ENCODE measurements around the gene EEFSEC. TPM values are rescaled to one million over a fixed set of nuclear protein-coding genes. Genes with fewer than 3 reads are reported as not detected.

Gene EEFSEC
- total RNA-seq, 1 donor from 2014 or later, result 0.92 TPM

GRCh38 chr3:128276577-128277183 is 123.4 kb downstream of the EEFSEC start:
- Histone ChIP-seq H4K20me1 (ENCODE audit: low read depth) (no peaks in the 10 kb centered on the region), H3K9ac (no peak overlapping the region), H3K4me1 (peaks cover 40% of the 10 kb centered on the region), H3K36me3 (no peaks in the 10 kb centered on the region), H3K9me3 (ENCODE audit: low read depth) (no peaks in the 10 kb centered on the region), H3K4me3 (no peak overlapping the region), H3K27ac (no peak overlapping the region), H3K27me3 (peaks cover 3% of the 10 kb centered on the region), H2AFZ (replicated peaks) (no peak overlapping the region), H3K4me2 (no peak overlapping the region), H3F3A (ENCODE audit: low read depth) (peaks cover 20% of the 10 kb centered on the region), H3K79me2 (ENCODE audit: low read depth) (no peaks in the 10 kb centered on the region)
- peaks cover 51% of the 10 kb centered on the region for H3K4me1 Mint-ChIP-seq
- no peak overlapping the region for H3K27ac Mint-ChIP-seq
- TF ChIP-seq EZH2phosphoT487 (IDR thresholded peaks at IDR 0.05), result no peak
- no peak for TF ChIP-seq EZH2 (IDR thresholded peaks at IDR 0.05)
- no peaks in the 10 kb centered on the region for H3K36me3 Mint-ChIP-seq
- no peak overlapping the region for H3K4me3 Mint-ChIP-seq
- DNase-seq (ENCODE audit: low spot score), result no peak
- H3K27me3 Mint-ChIP-seq (ENCODE audit: insufficient read depth, low read depth), result peaks cover 2% of the 10 kb centered on the region
- no peaks in the 10 kb centered on the region for H3K9me3 Mint-ChIP-seq

- DNase-seq (ENCODE audit: low spot score), result no peak
- no peaks in the 10 kb centered on the region for H3K36me3 ChIP-seq
- Mint-ChIP-seq H3K9me3 (no peaks in the 10 kb centered on the region), H3K27ac (no peak overlapping the region), H3K27me3 (ENCODE audit: insufficient read depth, low read depth) (peaks cover 2% of the 10 kb centered on the region), H3K4me3 (no peak overlapping the region), H3K36me3 (no peaks in the 10 kb centered on the region), H3K4me1 (peaks cover 58% of the 10 kb centered on the region)
- H3K9me3 ChIP-seq (ENCODE audit: low read depth), result no peaks in the 10 kb centered on the region
- H3K27ac ChIP-seq, result no peak overlapping the region
- no peaks in the 10 kb centered on the region for H4K20me1 ChIP-seq (ENCODE audit: low read depth)
- H3K4me3 ChIP-seq, result no peak overlapping the region
- H2AFZ ChIP-seq (replicated peaks), result no peak overlapping the region
- peaks cover 20% of the 10 kb centered on the region for H3F3A ChIP-seq (ENCODE audit: low read depth)
- H3K79me2 ChIP-seq (ENCODE audit: low read depth), result no peaks in the 10 kb centered on the region
- peaks cover 9% of the 10 kb centered on the region for H3K27me3 ChIP-seq
- TF ChIP-seq EZH2phosphoT487 (IDR thresholded peaks at IDR 0.05), result no peak
- TF ChIP-seq EZH2 (IDR thresholded peaks at IDR 0.05), result no peak
- peaks cover 40% of the 10 kb centered on the region for H3K4me1 ChIP-seq
- no peak overlapping the region for H3K4me2 ChIP-seq
- no peak overlapping the region for H3K9ac ChIP-seq
Measured at GRCh38 chr3:128277378-128278069, 124.2 kb downstream of the EEFSEC start.

- Histone ChIP-seq H3K79me2 (ENCODE audit: low read depth) (no peaks in the 10 kb centered on the region), H3K4me2 (no peak overlapping the region), H2AFZ (replicated peaks) (no peak overlapping the region), H3K27ac (no peak overlapping the region), H3K36me3 (no peaks in the 10 kb centered on the region), H4K20me1 (ENCODE audit: low read depth) (no peaks in the 10 kb centered on the region), H3K9ac (no peak overlapping the region), H3F3A (ENCODE audit: low read depth) (peaks cover 26% of the 10 kb centered on the region), H3K4me3 (no peak overlapping the region), H3K4me1 (peaks cover 46% of the 10 kb centered on the region), H3K27me3 (peaks cover 9% of the 10 kb centered on the region), H3K9me3 (ENCODE audit: low read depth) (no peaks in the 10 kb centered on the region)
- Mint-ChIP-seq H3K36me3 (no peaks in the 10 kb centered on the region), H3K4me3 (no peak overlapping the region), H3K27ac (no peak overlapping the region), H3K27me3 (ENCODE audit: insufficient read depth, low read depth) (peaks cover 3% of the 10 kb centered on the region), H3K4me1 (peaks cover 64% of the 10 kb centered on the region), H3K9me3 (no peaks in the 10 kb centered on the region)
- no peak for TF ChIP-seq EZH2 (IDR thresholded peaks at IDR 0.05)
- no peak for TF ChIP-seq EZH2phosphoT487 (IDR thresholded peaks at IDR 0.05)
- no peak for TF ChIP-seq CTCF (IDR thresholded peaks at IDR 0.05)
- DNase-seq (ENCODE audit: low spot score), result no peak
Measured at GRCh38 chr3:128278130-128278529, 124.8 kb downstream of the EEFSEC start.

GRCh38 chr3:128278761-128279600 is 125.7 kb downstream of the EEFSEC start:
- no peaks in the 10 kb centered on the region for H3K36me3 ChIP-seq
- H4K20me1 ChIP-seq (ENCODE audit: low read depth), result no peaks in the 10 kb centered on the region
- peak overlapping the region; percentile 30 for H3K4me2 ChIP-seq
- H3K9me3 ChIP-seq (ENCODE audit: low read depth), result no peaks in the 10 kb centered on the region
- Mint-ChIP-seq H3K4me3 (peak overlapping the region; percentile 51), H3K27ac (peak overlapping the region; percentile 27), H3K9me3 (no peaks in the 10 kb centered on the region), H3K27me3 (ENCODE audit: insufficient read depth, low read depth) (peaks cover 3% of the 10 kb centered on the region), H3K36me3 (peaks cover 2% of the 10 kb centered on the region), H3K4me1 (peaks cover 72% of the 10 kb centered on the region)
- H2AFZ ChIP-seq (replicated peaks), result peak overlapping the region; percentile 58
- H3K27me3 ChIP-seq, result peaks cover 9% of the 10 kb centered on the region
- H3K4me3 ChIP-seq, result no peak overlapping the region
- no peaks in the 10 kb centered on the region for H3K79me2 ChIP-seq (ENCODE audit: low read depth)
- H3F3A ChIP-seq (ENCODE audit: low read depth), result peaks cover 26% of the 10 kb centered on the region
- DNase-seq (ENCODE audit: low spot score), result peak; percentile 84
- no peak overlapping the region for H3K9ac ChIP-seq
- peaks cover 46% of the 10 kb centered on the region for H3K4me1 ChIP-seq
- H3K27ac ChIP-seq, result no peak overlapping the region
- TF ChIP-seq CTCF (IDR thresholded peaks at IDR 0.05) (no peak), EZH2phosphoT487 (IDR thresholded peaks at IDR 0.05) (no peak), EZH2 (IDR thresholded peaks at IDR 0.05) (no peak)
